ENCODE data around the gene ARSG.

ARSG gene

GRCh38 chr17:68450391-68450790 lies 159.1 kb downstream of the ARSG start:
- no peak for TF ChIP-seq GATA1 (IDR thresholded peaks at IDR 0.05; ENCODE audit: low read depth, low read length)
- DNase-seq, result no peak

GRCh38 chr17:68450801-68451200 lies 159.5 kb downstream of the ARSG start:
- TF ChIP-seq POLR2A (IDR thresholded peaks at IDR 0.05; ENCODE audit: low read length), result no peak
- TF ChIP-seq GATA1 (IDR thresholded peaks at IDR 0.05; ENCODE audit: low read depth, low read length), result no peak
- no peak for DNase-seq

GRCh38 chr17:68451670-68452354 lies 160.5 kb downstream of the ARSG start:
- TF ChIP-seq POLR2A (IDR thresholded peaks at IDR 0.05; ENCODE audit: low read length), result no peak
- DNase-seq, result no peak

GRCh38 chr17:68452724-68453290 lies 161.5 kb downstream of the ARSG start:
- no peak for TF ChIP-seq GATA1 (IDR thresholded peaks at IDR 0.05; ENCODE audit: low read depth, low read length)
- TF ChIP-seq POLR2A (IDR thresholded peaks at IDR 0.05; ENCODE audit: low read length), result no peak
- DNase-seq, result no peak

GRCh38 chr17:68453991-68454665 lies 162.8 kb downstream of the ARSG start:
- DNase-seq, result no peak
- TF ChIP-seq GATA1 (IDR thresholded peaks at IDR 0.05; ENCODE audit: low read depth, low read length), result no peak

GRCh38 chr17:68455901-68456338 lies 164.6 kb downstream of the ARSG start:
- peak in 1 of 2 experiments; percentile 37 for DNase-seq
- TF ChIP-seq POLR2A (IDR thresholded peaks at IDR 0.05; ENCODE audit: low read length) (no peak), GATA1 (IDR thresholded peaks at IDR 0.05; ENCODE audit: low read depth, low read length) (no peak)

- DNase-seq, result peak; percentile 37 to 58
Observed at GRCh38 chr17:68456339-68457167, 165.3 kb downstream of the ARSG start.

GRCh38 chr17:68457168-68457538 lies 165.9 kb downstream of the ARSG start, which contains the start of gene WIPI1:
Gene WIPI1, minus strand, starts transcription at chr17:68457496. Its CDS starts 75 bp downstream, at chr17:68457421.
- DNase-seq, result no peak
- TF ChIP-seq GATA1 (IDR thresholded peaks at IDR 0.05; ENCODE audit: low read depth, low read length) (no peak), POLR2A (IDR thresholded peaks at IDR 0.05; ENCODE audit: low read length) (no peak)

More at GRCh38 chr17:68456339-68457167, 165.3 kb downstream of the ARSG start:
- TF ChIP-seq POLR2A (IDR thresholded peaks at IDR 0.05; ENCODE audit: low read length), result no peak
- TF ChIP-seq GATA1 (IDR thresholded peaks at IDR 0.05; ENCODE audit: low read depth, low read length), result no peak

GRCh38 chr17:68457539-68458259 lies 166.4 kb downstream of the ARSG start:
- DNase-seq, result peak; percentile 98 to 99
- TF ChIP-seq POLR2A (IDR thresholded peaks at IDR 0.05; ENCODE audit: low read length), result peak; percentile 90
- no peak for TF ChIP-seq GATA1 (IDR thresholded peaks at IDR 0.05; ENCODE audit: low read depth, low read length)

- no peak for TF ChIP-seq GATA1 (IDR thresholded peaks at IDR 0.05; ENCODE audit: low read depth, low read length)
- TF ChIP-seq POLR2A (IDR thresholded peaks at IDR 0.05; ENCODE audit: low read length), result no peak
- DNase-seq, result no peak
Observed at GRCh38 chr17:68458260-68459036, 167.2 kb downstream of the ARSG start.

GRCh38 chr17:68459037-68459639 lies 167.8 kb downstream of the ARSG start:
- no peak for TF ChIP-seq POLR2A (IDR thresholded peaks at IDR 0.05; ENCODE audit: low read length)
- TF ChIP-seq GATA1 (IDR thresholded peaks at IDR 0.05; ENCODE audit: low read depth, low read length), result no peak
- peak; percentile 50 to 58 for DNase-seq

- no peak for DNase-seq
- TF ChIP-seq POLR2A (IDR thresholded peaks at IDR 0.05; ENCODE audit: low read length), result no peak
- TF ChIP-seq GATA1 (IDR thresholded peaks at IDR 0.05; ENCODE audit: low read depth, low read length), result no peak
Observed at GRCh38 chr17:68460146-68460545, 168.9 kb downstream of the ARSG start.
